ENCODE results near the gene PRKCH.

DNA sequence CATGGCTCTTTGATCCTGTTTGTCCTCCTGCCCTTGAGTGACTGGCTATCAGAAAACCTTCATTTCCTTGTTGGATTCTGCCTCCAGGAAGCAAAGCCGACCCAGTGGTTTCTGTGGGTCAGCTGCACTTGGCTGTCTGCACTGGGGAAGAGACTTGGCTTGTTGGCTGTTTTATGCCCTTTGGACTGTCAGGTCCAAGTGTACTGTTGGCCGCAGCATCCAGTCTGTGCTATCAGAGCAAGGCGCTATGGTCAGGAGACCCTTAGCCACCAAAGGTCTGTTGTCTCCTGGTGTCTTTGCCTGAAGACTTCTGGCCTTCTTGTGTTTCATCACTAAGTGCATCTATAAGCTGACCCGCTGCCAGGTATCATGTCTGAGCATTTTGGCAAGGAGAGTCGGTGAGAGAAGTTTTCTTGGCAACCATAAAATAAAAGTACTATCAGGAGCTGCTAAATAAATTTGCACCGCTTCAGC lies 196.6 kb downstream of the PRKCH start:
- TF ChIP-seq POLR2A (IDR thresholded peaks at IDR 0.05), result no peak
- TF ChIP-seq, protein P1, sequence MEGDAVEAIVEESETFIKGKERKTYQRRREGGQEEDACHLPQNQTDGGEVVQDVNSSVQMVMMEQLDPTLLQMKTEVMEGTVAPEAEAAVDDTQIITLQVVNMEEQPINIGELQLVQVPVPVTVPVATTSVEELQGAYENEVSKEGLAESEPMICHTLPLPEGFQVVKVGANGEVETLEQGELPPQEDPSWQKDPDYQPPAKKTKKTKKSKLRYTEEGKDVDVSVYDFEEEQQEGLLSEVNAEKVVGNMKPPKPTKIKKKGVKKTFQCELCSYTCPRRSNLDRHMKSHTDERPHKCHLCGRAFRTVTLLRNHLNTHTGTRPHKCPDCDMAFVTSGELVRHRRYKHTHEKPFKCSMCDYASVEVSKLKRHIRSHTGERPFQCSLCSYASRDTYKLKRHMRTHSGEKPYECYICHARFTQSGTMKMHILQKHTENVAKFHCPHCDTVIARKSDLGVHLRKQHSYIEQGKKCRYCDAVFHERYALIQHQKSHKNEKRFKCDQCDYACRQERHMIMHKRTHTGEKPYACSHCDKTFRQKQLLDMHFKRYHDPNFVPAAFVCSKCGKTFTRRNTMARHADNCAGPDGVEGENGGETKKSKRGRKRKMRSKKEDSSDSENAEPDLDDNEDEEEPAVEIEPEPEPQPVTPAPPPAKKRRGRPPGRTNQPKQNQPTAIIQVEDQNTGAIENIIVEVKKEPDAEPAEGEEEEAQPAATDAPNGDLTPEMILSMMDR (IDR thresholded peaks at IDR 0.05), result no peak
